DOHH2 (cell line): ENCODE data around the gene MYO10.

Source experiments
- H3F3A ChIP-seq: fragments of 200-600 bp; sonication (generic), shearing (Covaris generic); 2 replicates; pipeline ENCODE4 v1.6.0; 2016; ENCODE audit warnings: antibody characterized with exemption, mild to moderate bottlenecking; ENCODE audit not compliant: control insufficient read depth, insufficient read depth
- H3K27ac ChIP-seq: fragments of 200-600 bp; sonication (generic); 2 replicates; pipeline ENCODE4 v1.5.1; 2014; ENCODE audit warnings: low read depth, mild to moderate bottlenecking, low read length, moderate library complexity
- H3K27me3 ChIP-seq: fragments of 200-600 bp; sonication (generic); 2 replicates; pipeline ENCODE4 v1.6.1; 2014; ENCODE audit warnings: mild to moderate bottlenecking, low read length, mixed read lengths; ENCODE audit not compliant: control insufficient read depth
- H3K36me3 ChIP-seq: fragments of 200-600 bp; sonication (generic); 2 replicates; pipeline ENCODE4 v1.6.1; 2014; ENCODE audit warnings: mild to moderate bottlenecking, low read length, moderate library complexity, mixed read lengths; ENCODE audit not compliant: control insufficient read depth
- H3K4me1 ChIP-seq: fragments of 200-600 bp; sonication (generic); 2 replicates; pipeline ENCODE4 v1.6.1; 2014; ENCODE audit warnings: mild to moderate bottlenecking, low read length, mixed read lengths; ENCODE audit not compliant: control insufficient read depth
- H3K4me2 ChIP-seq: fragments of 200-600 bp; sonication (generic); 2 replicates; pipeline ENCODE4 v1.6.0; 2014; ENCODE audit warnings: mild to moderate bottlenecking, low read length, moderate library complexity
- H3K4me3 ChIP-seq: fragments of 200-600 bp; sonication (generic); 2 replicates; pipeline ENCODE4 v1.5.1; 2014; ENCODE audit warnings: mild to moderate bottlenecking, low read length, mixed read lengths
- H3K79me2 ChIP-seq: fragments of 200-600 bp; sonication (generic); 2 replicates; pipeline ENCODE4 v1.6.1; 2014; ENCODE audit warnings: mild to moderate bottlenecking, low read length, mixed read lengths; ENCODE audit not compliant: control insufficient read depth
- H3K9me2 ChIP-seq: fragments of 200-600 bp; sonication (generic); replicated peaks from 2 replicates; pipeline ENCODE4 v1.6.1; 2014; ENCODE audit warnings: mild to moderate bottlenecking, low read length, mixed read lengths; ENCODE audit not compliant: control insufficient read depth
- H3K9me3 ChIP-seq: fragments of 200-600 bp; sonication (generic); 2 replicates; pipeline ENCODE4 v1.6.1; 2014; ENCODE audit warnings: antibody characterized with exemption, low read length, mixed read lengths; ENCODE audit not compliant: control insufficient read depth, insufficient read depth
- H4K20me1 ChIP-seq: fragments of 200-600 bp; sonication (generic); 2 replicates; pipeline ENCODE4 v1.6.0; 2014; ENCODE audit warnings: low read depth, mild to moderate bottlenecking, antibody characterized with exemption, low read length, moderate library complexity; ENCODE audit not compliant: control insufficient read depth, insufficient read depth
- CTCF ChIP-seq: fragments of 200-600 bp; sonication (generic); IDR thresholded peaks from one replicate; pipeline ENCODE4 v1.5.1; 2014; ENCODE audit warnings: antibody characterized with exemption, mild to moderate bottlenecking, low read depth, low read length; ENCODE audit not compliant: poor library complexity, severe bottlenecking
- EZH2phosphoT487 ChIP-seq: fragments of 200-600 bp; sonication (generic); IDR thresholded peaks from 2 replicates; pipeline ENCODE4 v1.6.1; 2017; ENCODE audit warnings: borderline replicate concordance, mild to moderate bottlenecking, antibody characterized with exemption, low read length, moderate library complexity, mixed read lengths

The MYO10 gene

GRCh38 chr5:16754086-16754485, 182.0 kb downstream of the MYO10 start:
- Histone ChIP-seq H3K4me2 (no peak overlapping the region), H3K4me1 (no peaks in the 10 kb centered on the region), H3K9me2 (no peaks in the 10 kb centered on the region), H3K27me3 (no peaks in the 10 kb centered on the region), H4K20me1 (no peaks in the 10 kb centered on the region), H3K79me2 (no peaks in the 10 kb centered on the region), H3K27ac (no peak overlapping the region), H3K4me3 (no peak overlapping the region), H3K36me3 (no peaks in the 10 kb centered on the region), H3K9me3 (no peaks in the 10 kb centered on the region), H3F3A (no peaks in the 10 kb centered on the region)
- TF ChIP-seq CTCF (no peak), EZH2phosphoT487 (no peak)

GRCh38 chr5:16750445-16750844, 185.6 kb downstream of the MYO10 start:
- no peaks in the 10 kb centered on the region for H3K4me1 ChIP-seq
- no peaks in the 10 kb centered on the region for H3K79me2 ChIP-seq
- H4K20me1 ChIP-seq: no peaks in the 10 kb centered on the region
- no peak for TF ChIP-seq CTCF
- H3K9me3 ChIP-seq: no peaks in the 10 kb centered on the region
- no peaks in the 10 kb centered on the region for H3F3A ChIP-seq
- H3K36me3 ChIP-seq: no peaks in the 10 kb centered on the region
- H3K27ac ChIP-seq: no peak overlapping the region
- no peak overlapping the region for H3K4me2 ChIP-seq
- H3K9me2 ChIP-seq: no peaks in the 10 kb centered on the region
- no peak overlapping the region for H3K4me3 ChIP-seq
- no peaks in the 10 kb centered on the region for H3K27me3 ChIP-seq

GRCh38 chr5:16749626-16750025, 186.5 kb downstream of the MYO10 start:
- TF ChIP-seq CTCF: no peak
- no peak for TF ChIP-seq EZH2phosphoT487
- Histone ChIP-seq H4K20me1 (no peaks in the 10 kb centered on the region), H3K27ac (no peak overlapping the region), H3K4me2 (no peak overlapping the region), H3K9me3 (no peaks in the 10 kb centered on the region), H3K36me3 (no peaks in the 10 kb centered on the region), H3K79me2 (no peaks in the 10 kb centered on the region), H3F3A (no peaks in the 10 kb centered on the region), H3K4me3 (no peak overlapping the region), H3K4me1 (no peaks in the 10 kb centered on the region), H3K27me3 (no peaks in the 10 kb centered on the region), H3K9me2 (no peaks in the 10 kb centered on the region)
